Dermis microvascular lymphatic vessel endothelial cell (primary cell): ENCODE data around the gene SFI1. TPM values are rescaled to one million over a fixed set of nuclear protein-coding genes. Genes with fewer than 3 reads are reported as not detected.
"Not testable (repeated sequence)": the region's sequence is repeated elsewhere in the genome, so short reads cannot be mapped to it uniquely, and the experiment has no call there.

Experiments used
- DNase-seq, 2 donors: peaks; one replicate each; pipeline versions ENCODE4 v3.0.0 to v3.0.0-alpha.2; 2010; ENCODE audit warnings: low read depth in 2 of 2
- total RNA-seq: library from RNA; depleted of rRNA; stranded (reverse); fragments of >200 nt; gene quantifications from 2 replicates; pipeline ENCODE4 v1.2.1, GENCODE V29; 2014

The SFI1 gene
- total RNA-seq, 1 donor from 2014 or later: 12.3 TPM

DNA sequence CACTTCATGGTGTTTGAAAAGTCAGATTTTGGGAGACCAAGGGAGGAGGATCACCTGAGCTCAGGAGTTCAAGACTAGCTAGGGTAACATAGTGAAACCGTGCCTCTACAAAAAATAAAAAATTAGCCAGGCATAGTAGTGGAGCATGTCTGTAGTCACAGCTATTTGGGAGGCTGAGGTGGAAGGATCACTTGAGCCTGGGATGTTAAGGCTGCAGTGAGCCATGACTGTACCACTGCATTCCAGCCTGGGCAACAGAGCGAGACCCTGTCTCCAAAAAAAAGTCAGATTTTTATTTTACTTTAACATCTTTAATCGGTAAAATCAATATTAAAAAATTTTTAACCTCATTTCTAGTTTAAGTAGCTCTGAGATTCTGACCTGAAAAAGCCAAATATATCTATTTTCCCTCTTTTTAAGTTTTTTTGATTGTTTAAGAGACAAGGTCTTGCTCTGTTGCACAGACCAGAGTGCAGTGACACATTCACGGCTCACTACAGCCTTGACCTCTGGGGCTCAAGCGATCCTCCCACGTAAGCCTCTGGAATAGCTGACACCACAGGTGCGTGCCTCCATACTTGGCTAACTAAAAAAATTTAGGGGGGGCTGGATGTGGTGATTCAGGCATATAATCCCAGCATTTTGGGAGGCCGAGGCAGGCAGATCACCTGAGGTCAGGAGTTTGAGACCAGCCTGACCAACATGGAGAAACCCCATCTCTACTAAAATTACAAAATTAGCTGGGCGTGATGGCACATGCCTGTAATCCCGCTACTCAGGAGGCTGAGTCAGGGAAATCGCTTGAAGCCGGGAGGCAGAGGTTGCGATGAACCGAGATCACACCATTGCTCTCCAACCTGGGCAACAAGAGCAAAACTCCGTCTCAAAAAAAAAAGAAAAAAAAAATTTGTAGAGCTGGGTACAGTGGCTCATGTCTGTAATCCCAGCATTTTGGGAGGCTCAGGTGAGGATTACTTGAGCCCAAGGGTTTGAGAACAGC is 48.4 kb downstream of the SFI1 start:
- DNase-seq: no peak

DNA sequence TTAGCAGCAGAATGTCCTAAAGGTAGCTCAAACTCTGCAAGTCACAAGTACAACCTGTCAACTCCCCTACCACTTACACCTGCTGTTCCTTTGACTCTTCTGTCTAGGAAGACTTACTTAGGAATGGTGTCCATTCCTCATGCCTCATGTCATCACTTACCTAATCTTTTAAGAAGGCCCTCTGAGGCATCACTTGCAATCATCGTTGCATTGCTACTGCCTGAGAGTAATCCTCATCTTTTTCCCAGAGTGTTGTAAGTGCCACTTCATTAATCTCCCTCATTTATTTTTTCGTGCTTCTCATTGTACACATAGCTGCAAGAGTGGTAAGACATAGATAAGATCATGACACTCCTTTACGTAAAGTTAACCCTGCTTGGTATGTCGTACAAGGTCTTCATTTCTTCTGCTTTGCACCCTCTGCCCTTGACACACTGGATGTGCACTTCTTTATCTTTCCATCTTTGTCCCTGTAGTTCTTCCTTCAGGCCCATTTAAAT is 54.6 kb downstream of the SFI1 start:
- no peak for DNase-seq

GRCh38 chr22:31556627-31557203 is 60.4 kb downstream of the SFI1 start:
- DNase-seq: peak; percentile 17 to 46

DNA sequence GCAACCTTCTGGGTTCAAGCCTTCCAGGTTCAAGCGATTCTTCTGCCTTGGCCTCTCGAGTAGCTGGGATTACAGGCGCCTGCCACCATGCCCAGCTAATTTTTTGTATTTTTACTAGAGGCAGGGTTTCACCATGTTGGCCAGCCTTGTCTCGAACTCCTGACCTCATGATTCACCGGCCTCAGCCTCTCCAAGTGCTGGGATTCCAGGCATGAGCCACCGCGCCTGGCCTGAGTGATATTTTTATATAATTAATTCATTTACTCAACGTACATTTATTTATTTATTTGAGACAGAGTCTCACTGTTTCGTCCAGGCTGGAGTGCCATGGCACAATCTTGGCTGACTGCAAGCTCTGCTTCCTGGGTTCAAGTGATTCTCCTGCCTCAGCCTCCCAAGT is 62.2 kb downstream of the SFI1 start:
- DNase-seq: not testable (repeated sequence)

- peak; percentile 66 to 85 for DNase-seq
Measured at GRCh38 chr22:31561238-31561887, 65.0 kb downstream of the SFI1 start.

- DNase-seq: no peak
Measured at GRCh38 chr22:31561970-31562369, 65.6 kb downstream of the SFI1 start.

GRCh38 chr22:31566484-31566883 is 70.1 kb downstream of the SFI1 start:
- DNase-seq: no peak

DNA sequence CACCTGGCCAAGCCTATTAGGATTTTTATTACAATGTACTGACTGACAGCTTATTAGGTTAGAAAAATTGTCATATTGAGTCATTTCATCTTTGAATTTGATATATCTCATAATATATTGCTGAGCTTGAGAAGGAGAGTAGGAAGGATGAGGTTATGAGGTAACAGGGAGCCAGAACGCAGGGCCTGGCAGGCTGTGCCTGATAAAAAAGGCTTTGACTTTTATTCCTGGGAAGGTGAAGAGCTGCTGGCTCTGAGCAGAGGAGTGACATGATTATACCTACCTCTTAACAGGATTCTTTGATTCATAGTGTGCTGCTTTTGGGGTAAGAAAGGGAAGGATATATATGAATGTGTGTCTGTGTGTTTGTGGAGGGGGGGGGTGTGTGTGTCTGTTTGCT is 70.9 kb downstream of the SFI1 start:
- no peak for DNase-seq

GRCh38 chr22:31567702-31568101 is 71.4 kb downstream of the SFI1 start:
- DNase-seq: no peak

- peak; percentile 15 to 26 for DNase-seq
Measured at GRCh38 chr22:31569126-31569525, 72.8 kb downstream of the SFI1 start.

DNA sequence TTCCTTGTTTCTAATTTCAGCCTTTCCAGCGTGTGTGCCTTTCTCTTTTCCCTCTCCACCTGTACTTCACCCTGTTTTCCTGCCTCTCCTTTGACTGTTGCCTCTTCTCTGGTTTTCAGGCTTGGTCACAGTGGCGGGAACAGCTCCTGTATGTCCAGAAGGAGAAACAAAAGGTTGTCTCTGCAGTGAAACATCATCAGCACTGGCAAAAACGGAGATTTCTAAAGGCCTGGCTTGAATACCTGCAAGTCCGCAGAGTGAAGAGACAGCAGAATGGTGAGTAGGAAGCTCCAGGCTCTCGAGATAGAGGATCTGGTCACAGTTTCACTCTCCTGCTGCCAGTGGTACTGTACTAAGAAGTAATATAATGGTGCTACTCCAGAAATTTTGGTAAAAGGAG is 76.6 kb downstream of the SFI1 start:
- DNase-seq: no peak

DNA sequence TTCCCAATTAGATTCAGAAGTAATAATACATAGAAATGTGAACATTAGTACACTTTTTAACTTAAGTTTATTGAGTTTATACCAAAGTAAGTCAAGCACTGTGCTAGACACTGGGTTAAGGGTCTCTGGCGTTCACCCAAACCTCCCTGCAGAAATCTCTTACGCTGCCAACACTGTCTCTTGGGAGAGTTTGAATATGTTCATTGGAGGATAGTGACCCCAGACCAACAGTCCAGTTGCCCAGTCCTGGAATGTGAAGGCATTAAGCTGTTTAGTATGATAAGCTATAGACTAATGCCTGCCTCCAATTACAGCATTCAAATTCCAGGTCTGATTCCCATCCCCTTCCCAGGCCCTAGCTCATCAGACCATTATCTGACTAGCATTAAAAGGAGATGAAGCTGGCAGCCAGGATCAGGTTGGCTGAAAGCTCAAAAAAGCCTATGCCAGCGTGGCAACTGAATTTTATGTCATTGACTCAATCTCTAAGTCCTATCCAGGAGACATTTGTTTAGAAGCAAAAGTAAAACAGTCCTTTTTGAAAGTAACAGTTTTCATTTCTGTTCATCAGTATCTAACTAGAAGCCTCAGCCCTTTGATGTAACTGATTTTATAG is 77.8 kb downstream of the SFI1 start:
- no peak for DNase-seq

GRCh38 chr22:31575190-31575589 is 78.9 kb downstream of the SFI1 start:
- no peak for DNase-seq

- no peak for DNase-seq
Measured at GRCh38 chr22:31577711-31578110, 81.4 kb downstream of the SFI1 start.

DNA sequence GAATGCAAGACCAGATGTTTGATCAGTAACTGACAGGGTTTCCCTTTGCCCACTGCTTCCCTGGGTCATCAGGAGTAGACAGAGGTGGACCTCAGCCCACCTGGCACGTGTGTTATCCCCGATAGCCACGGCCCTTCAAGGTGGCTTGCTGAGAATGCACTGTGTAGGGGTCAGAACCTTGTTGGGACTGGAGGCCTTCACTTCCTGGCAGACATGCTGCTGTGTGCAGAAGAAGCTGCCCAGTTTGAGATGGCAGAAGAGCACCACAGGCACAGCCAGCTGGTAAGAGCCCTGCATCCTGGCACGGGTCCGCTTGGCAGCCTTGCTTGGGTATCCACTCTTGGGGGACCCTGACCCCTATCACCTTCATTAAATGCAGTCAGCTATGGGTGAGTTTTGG is 81.8 kb downstream of the SFI1 start:
- DNase-seq: no peak

DNA sequence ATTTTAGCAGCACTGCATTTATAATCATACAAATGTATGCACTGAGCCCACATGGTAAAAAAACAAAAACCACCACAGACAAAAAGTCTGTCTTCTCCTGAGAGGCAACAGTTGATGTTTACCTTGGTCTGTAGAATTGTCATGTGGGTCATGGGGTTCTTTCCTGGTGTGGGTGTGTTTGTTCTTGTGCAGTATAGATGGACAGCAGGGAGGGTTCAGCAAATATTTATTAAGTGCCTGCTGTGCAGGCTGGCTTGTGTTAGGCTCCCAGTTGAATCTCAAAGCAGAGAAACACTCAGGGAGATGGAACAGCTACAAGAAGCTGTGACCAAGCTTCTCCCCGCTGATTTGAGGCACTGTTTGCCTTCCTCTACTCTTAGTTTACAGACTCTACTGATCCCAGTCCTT is 83.5 kb downstream of the SFI1 start:
- no peak for DNase-seq

DNA sequence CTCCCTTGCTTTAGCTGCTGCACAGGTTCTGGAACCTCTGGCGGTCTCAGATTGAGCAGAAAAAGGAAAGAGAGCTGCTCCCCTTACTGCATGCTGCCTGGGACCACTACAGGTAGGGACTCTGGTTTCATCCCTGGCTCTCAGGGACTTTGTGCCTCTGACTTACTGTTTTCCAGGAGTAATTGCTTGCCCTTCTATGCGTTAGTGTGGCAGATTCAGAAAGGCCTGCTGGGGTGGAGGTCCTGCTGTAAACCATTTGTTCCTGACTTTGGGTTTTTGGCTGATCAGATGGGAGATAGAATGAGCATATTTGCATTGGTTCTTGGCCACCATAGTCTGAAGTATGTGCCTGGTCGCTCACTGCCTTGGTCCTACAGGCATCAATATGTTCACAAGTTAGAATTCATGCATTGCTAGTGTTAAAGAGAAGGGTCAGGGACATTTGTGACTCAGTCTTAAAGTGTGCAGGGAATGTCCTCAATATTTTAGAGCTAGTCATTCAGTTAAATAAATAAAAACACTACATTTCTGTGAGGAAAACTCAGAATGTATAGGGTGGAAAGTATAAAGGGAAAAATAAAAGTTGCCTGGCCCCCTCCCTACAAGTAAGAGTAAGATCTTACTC is 87.6 kb downstream of the SFI1 start:
- peak in 1 of 2 donors; percentile 25 for DNase-seq

- DNase-seq: no peak
Measured at GRCh38 chr22:31584804-31585160, 88.4 kb downstream of the SFI1 start.

- no peak for DNase-seq
Measured at GRCh38 chr22:31585161-31585859, 89.0 kb downstream of the SFI1 start.

DNA sequence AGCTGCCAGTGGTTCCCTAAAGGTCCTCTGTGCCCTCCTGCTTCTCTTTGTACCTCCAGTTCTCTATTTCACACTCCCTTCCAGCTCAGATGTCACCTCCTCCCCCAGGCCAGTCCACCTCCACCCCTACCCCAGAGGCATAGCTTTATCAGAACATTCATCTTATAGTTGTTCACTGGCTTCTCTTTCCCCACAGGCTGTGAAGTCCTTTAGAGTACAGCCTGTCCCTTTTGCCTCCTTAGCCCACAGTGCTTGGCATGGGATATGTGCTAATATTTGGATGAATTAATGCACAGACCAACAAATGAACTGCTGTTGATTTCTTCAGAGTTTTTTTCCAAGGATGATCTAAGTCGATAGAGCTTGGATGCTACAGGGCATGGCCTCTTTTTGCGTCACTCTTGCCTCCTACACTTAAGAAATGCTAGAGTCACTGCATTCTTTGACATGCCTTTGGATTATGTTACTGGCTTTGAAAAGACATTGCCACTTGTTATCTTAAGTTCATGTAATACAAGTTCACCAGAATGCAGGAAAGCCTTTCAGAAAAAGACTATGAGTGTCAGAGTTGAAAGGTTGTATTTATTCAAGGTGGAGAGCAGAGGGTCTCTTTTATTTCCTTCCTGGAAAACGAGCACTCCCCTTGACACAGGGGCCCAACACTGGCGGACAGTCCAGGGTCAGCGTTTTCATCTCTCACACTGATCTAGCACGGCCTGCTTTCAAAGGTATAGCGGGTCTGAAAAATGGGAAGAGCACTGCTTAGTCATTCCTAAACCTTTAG is 90.0 kb downstream of the SFI1 start:
- no peak for DNase-seq
